Smooth muscle cell (in vitro differentiated cells): ENCODE results near the gene UQCRQ. TPM values are rescaled to one million over a fixed set of nuclear protein-coding genes. Genes with fewer than 3 reads are reported as not detected.

Source experiments
- DNase-seq: peaks from one replicate; lab custom pipeline; 2025; ENCODE audit not compliant: unreplicated experiment; lab: John Stamatoyannopoulos, UW
- H2AFZ ChIP-seq: fragments of 200-600 bp; sonication (generic); 2 replicates; pipeline ENCODE4 v1.6.0; 2016; ENCODE audit warnings: antibody characterized with exemption, low read depth, mild to moderate bottlenecking
- H3F3A ChIP-seq: fragments of 200-600 bp; sonication (generic); 2 replicates; pipeline ENCODE4 v1.6.0; 2017; ENCODE audit warnings: antibody characterized with exemption, low read depth
- H3K27ac ChIP-seq: fragments of 200-600 bp; sonication (generic); 2 replicates; pipeline ENCODE4 v1.5.1; 2016; ENCODE audit warnings: low read depth, mild to moderate bottlenecking
- H3K27me3 ChIP-seq: fragments of 200-600 bp; sonication (generic); 2 replicates; pipeline ENCODE4 v1.6.1; 2016; ENCODE audit warnings: low read depth, mild to moderate bottlenecking
- H3K36me3 ChIP-seq: fragments of 200-600 bp; sonication (generic); 2 replicates; pipeline ENCODE4 v1.5.1; 2016; ENCODE audit warnings: low read depth
- H3K4me1 ChIP-seq: fragments of 200-600 bp; sonication (generic); 2 replicates; pipeline ENCODE4 v1.5.1; 2016; ENCODE audit warnings: low read depth
- H3K4me2 ChIP-seq: fragments of 200-600 bp; sonication (generic); 2 replicates; pipeline ENCODE4 v1.6.0; 2016; ENCODE audit warnings: mild to moderate bottlenecking
- H3K4me3 ChIP-seq: fragments of 200-600 bp; sonication (generic); 2 replicates; pipeline ENCODE4 v1.5.1; 2016; ENCODE audit warnings: mild to moderate bottlenecking
- H3K79me2 ChIP-seq: fragments of 200-600 bp; sonication (generic); 2 replicates; pipeline ENCODE4 v1.6.0; 2016; ENCODE audit warnings: low read depth, mild to moderate bottlenecking
- H3K9ac ChIP-seq: fragments of 200-600 bp; sonication (generic); 2 replicates; pipeline ENCODE4 v1.6.0; 2016; ENCODE audit warnings: low read depth
- H3K9me3 ChIP-seq: fragments of 200-600 bp; sonication (generic); replicated peaks from 2 replicates; pipeline ENCODE4 v1.5.1; 2016; ENCODE audit warnings: low read depth
- H4K20me1 ChIP-seq: fragments of 200-600 bp; sonication (generic); 2 replicates; pipeline ENCODE4 v1.6.0; 2016; ENCODE audit warnings: low read depth
- CTCF ChIP-seq: fragments of 200-600 bp; sonication (generic); IDR thresholded peaks from 2 replicates; pipeline ENCODE4 v1.5.1; 2017; ENCODE audit warnings: borderline replicate concordance, mild to moderate bottlenecking, antibody characterized with exemption; ENCODE audit not compliant: insufficient read depth, poor library complexity, severe bottlenecking
- WGBS: methylation state at CpG from one replicate; pipeline ENCODE4 v1.1.7; 2016; ENCODE audit warnings: low lambda C conversion rate; 5-methylcytosine and 5-hydroxymethylcytosine counted together
- polyA plus RNA-seq: library from polyadenylated mRNA; unstranded; fragments of >200 nt; fragmentation: Nextera tagmentation; extraction: Ambion mirVana; gene quantifications from 2 replicates; pipeline ENCODE4 v1.2.1, GENCODE V29; 2016
- total RNA-seq: library from RNA; depleted of rRNA; stranded (reverse); fragments of >200 nt; gene quantifications from 2 replicates; pipeline ENCODE4 v1.2.3, GENCODE V29; 2014

Gene UQCRQ
- total and polyA plus RNA-seq, 2 experiments from 2014 or later: 137 to 1,128 TPM

GRCh38 chr5:132873930-132874271, 7.5 kb downstream of the UQCRQ start:
- no peak for DNase-seq
- WGBS: 98% methylated on average over 3 of the region's 3 CpGs
- Histone ChIP-seq H3K27me3 (no peaks in the 10 kb centered on the region), H3K9ac (no peak overlapping the region), H3K4me3 (no peak overlapping the region), H3F3A (peaks cover 61% of the 10 kb centered on the region), H3K36me3 (no peaks in the 10 kb centered on the region), H3K27ac (no peak overlapping the region), H3K4me2 (no peak overlapping the region), H2AFZ (no peak overlapping the region), H3K79me2 (peaks cover under 1% of the 10 kb centered on the region), H4K20me1 (peaks cover 44% of the 10 kb centered on the region), H3K4me1 (no peaks in the 10 kb centered on the region), H3K9me3 (no peaks in the 10 kb centered on the region)
- TF ChIP-seq CTCF: no peak

DNA sequence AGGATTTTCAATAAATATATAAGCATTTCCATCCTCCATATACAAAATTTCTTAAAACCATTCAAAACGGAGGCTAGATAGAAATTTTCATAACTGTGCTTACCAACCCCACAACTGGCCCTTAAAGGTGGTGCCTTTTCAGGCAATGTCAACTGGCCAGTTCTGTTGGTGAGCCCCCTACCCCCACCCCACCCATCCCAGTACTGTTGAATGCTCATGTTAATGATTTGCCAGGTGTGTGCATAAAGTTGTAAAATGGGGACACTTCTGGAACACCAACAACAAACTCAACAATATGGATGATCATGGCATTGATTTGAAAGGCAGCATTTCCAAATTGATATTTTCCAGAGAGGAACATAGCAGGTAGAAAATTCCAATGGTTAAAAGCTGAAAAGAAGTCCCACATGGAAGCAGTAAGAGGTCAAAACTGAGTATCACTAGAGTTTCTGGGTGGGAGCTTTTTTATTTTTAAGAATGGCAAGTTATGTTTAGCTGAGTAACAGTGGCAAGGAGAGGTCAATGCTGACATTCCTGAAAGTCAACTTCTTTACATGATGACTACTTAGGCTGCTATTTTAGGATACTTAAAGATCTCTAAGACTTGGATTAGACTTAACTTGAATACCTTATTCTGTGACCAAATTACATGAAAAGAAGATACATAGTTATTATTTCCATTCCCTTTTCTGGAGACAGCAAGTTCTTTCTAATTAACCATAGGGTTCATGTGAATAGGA, 9.7 kb downstream of the UQCRQ start:
- no peak for DNase-seq
- Histone ChIP-seq H3K4me2 (no peak overlapping the region), H3K4me1 (no peaks in the 10 kb centered on the region), H3K27me3 (no peaks in the 10 kb centered on the region), H3K79me2 (peaks cover 6% of the 10 kb centered on the region), H3K27ac (peak overlapping the region; percentile 44), H4K20me1 (peaks cover 67% of the 10 kb centered on the region), H3F3A (peaks cover 57% of the 10 kb centered on the region), H3K36me3 (peaks cover 6% of the 10 kb centered on the region), H3K9me3 (no peaks in the 10 kb centered on the region), H2AFZ (no peak overlapping the region), H3K9ac (no peak overlapping the region), H3K4me3 (no peak overlapping the region)
- 93% methylated on average over 1 of the region's 1 CpG for WGBS
- no peak for TF ChIP-seq CTCF

GRCh38 chr5:132877466-132877865, 11.0 kb downstream of the UQCRQ start:
- no peak for TF ChIP-seq CTCF
- Histone ChIP-seq H3F3A (peaks cover 51% of the 10 kb centered on the region), H3K27me3 (no peaks in the 10 kb centered on the region), H3K36me3 (peaks cover 11% of the 10 kb centered on the region), H3K9ac (no peak overlapping the region), H3K4me3 (no peak overlapping the region), H3K4me2 (no peak overlapping the region), H3K79me2 (peaks cover 6% of the 10 kb centered on the region), H3K27ac (peak overlapping the region; percentile 44), H3K9me3 (no peaks in the 10 kb centered on the region), H4K20me1 (peaks cover 79% of the 10 kb centered on the region), H2AFZ (no peak overlapping the region), H3K4me1 (no peaks in the 10 kb centered on the region)
- WGBS: 90% methylated on average over 2 of the region's 2 CpGs
- DNase-seq: no peak

DNA sequence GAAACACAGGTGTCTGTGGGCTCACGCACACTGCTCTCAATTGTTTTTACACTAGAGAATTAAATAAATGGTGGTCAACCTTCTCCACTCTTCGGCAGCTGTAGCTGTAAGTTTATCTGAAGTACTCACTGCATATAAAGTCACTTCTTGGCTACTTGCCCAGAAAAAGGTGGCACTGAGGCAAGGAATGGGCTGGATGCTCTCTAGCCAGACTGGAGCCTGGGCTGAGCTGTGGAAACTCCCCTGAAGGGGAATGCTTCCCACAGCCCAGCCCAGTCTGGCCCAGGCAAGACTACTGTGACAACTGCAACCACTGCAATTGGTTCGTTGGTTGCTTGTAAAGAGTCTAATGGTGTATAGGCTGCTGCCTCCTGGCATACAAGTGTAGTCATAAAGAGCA, 11.5 kb downstream of the UQCRQ start:
- Histone ChIP-seq H3K9ac (no peak overlapping the region), H3K27ac (no peak overlapping the region), H3K9me3 (no peaks in the 10 kb centered on the region), H4K20me1 (peaks cover 84% of the 10 kb centered on the region), H3K36me3 (peaks cover 16% of the 10 kb centered on the region), H3K4me1 (no peaks in the 10 kb centered on the region), H3F3A (peaks cover 47% of the 10 kb centered on the region), H3K4me3 (no peak overlapping the region), H3K27me3 (no peaks in the 10 kb centered on the region), H2AFZ (no peak overlapping the region), H3K4me2 (no peak overlapping the region), H3K79me2 (peaks cover 6% of the 10 kb centered on the region)
- no peak for TF ChIP-seq CTCF
- 87% methylated on average over 3 of the region's 3 CpGs for WGBS
- no peak for DNase-seq
